HG02798 (cell line): ENCODE results near the gene ATF6.
A peak's percentile ranks its signal among the peaks of the same experiment; 100 is the strongest.
"Not testable (repeated sequence)": the region's sequence is repeated elsewhere in the genome, so short reads cannot be mapped to it uniquely, and the experiment has no call there.

Experiments
- ATAC-seq: cut with Tn5 transposase; IDR thresholded peaks from one replicate; pipeline ENCODE4 v1.9.1; 2021; ENCODE audit warnings: mild to moderate bottlenecking; ENCODE audit not compliant: unreplicated experiment, poor library complexity

The ATF6 gene

GRCh38 chr1:161733526-161733925, 32.6 kb upstream of the ATF6 start:
- no peak for ATAC-seq

- no peak for ATAC-seq
These were observed 30.3 kb upstream of the ATF6 start for GRCh38 chr1:161735837-161736236.

GRCh38 chr1:161736335-161736969, 29.7 kb upstream of the ATF6 start:
- ATAC-seq: no peak

- no peak for ATAC-seq
These were observed 28.5 kb upstream of the ATF6 start for GRCh38 chr1:161737625-161738024.

GRCh38 chr1:161738627-161739287, 27.4 kb upstream of the ATF6 start:
- ATAC-seq: peak; percentile 73

- ATAC-seq: peak; percentile 32
These were observed 26.1 kb upstream of the ATF6 start for GRCh38 chr1:161739865-161740566.

GRCh38 chr1:161740921-161741320, 25.2 kb upstream of the ATF6 start:
- ATAC-seq: no peak

- no peak for ATAC-seq
These were observed 22.9 kb upstream of the ATF6 start for GRCh38 chr1:161743231-161743630.

GRCh38 chr1:161747801-161748200, 18.3 kb upstream of the ATF6 start:
- no peak for ATAC-seq

- peak; percentile 98 for ATAC-seq
These were observed 16.4 kb upstream of the ATF6 start, which contains the start of gene DUSP12 for GRCh38 chr1:161749509-161750407. DUSP12 (plus strand) TSS chr1:161749786; CDS start chr1:161749802, 16 bp downstream.

GRCh38 chr1:161763522-161764098, 2.5 kb upstream of the ATF6 start:
- ATAC-seq: no peak

GRCh38 chr1:161768461-161768860, 2.3 kb downstream of the ATF6 start:
- ATAC-seq: no peak

GRCh38 chr1:161768986-161769672, 3.0 kb downstream of the ATF6 start:
- ATAC-seq: no peak

GRCh38 chr1:161769673-161770045, 3.5 kb downstream of the ATF6 start:
- not testable (repeated sequence) for ATAC-seq

- no peak for ATAC-seq
These were observed 4.1 kb downstream of the ATF6 start for GRCh38 chr1:161770250-161770649.

- no peak for ATAC-seq
These were observed 5.0 kb downstream of the ATF6 start for GRCh38 chr1:161771161-161771560.

- ATAC-seq: no peak
These were observed 5.9 kb downstream of the ATF6 start for GRCh38 chr1:161771973-161772372.

GRCh38 chr1:161772397-161772796, 6.3 kb downstream of the ATF6 start:
- no peak for ATAC-seq

- ATAC-seq: no peak
These were observed 7.7 kb downstream of the ATF6 start for GRCh38 chr1:161773791-161774190.

GRCh38 chr1:161777261-161777660, 11.1 kb downstream of the ATF6 start:
- ATAC-seq: no peak
